AML-193 (cell line): ENCODE data around the gene SERTAD1.
"Not testable (repeated sequence)": the region's sequence is repeated elsewhere in the genome, so short reads cannot be mapped to it uniquely, and the experiment has no call there.

Experiments
- DNase-seq, 2 experiments: peaks; one replicate each; lab custom pipeline; 2025; lab: John Stamatoyannopoulos, UW

Gene SERTAD1

GRCh38 chr19:40452016-40452415 lies 26.2 kb upstream of the SERTAD1 start:
- no peak for DNase-seq

GRCh38 chr19:40450664-40451063 lies 24.9 kb upstream of the SERTAD1 start:
- no peak for DNase-seq

GRCh38 chr19:40449506-40449905 lies 23.7 kb upstream of the SERTAD1 start:
- DNase-seq: no peak

- no peak for DNase-seq
These were observed 20.5 kb upstream of the SERTAD1 start for GRCh38 chr19:40446263-40446784.

DNA sequence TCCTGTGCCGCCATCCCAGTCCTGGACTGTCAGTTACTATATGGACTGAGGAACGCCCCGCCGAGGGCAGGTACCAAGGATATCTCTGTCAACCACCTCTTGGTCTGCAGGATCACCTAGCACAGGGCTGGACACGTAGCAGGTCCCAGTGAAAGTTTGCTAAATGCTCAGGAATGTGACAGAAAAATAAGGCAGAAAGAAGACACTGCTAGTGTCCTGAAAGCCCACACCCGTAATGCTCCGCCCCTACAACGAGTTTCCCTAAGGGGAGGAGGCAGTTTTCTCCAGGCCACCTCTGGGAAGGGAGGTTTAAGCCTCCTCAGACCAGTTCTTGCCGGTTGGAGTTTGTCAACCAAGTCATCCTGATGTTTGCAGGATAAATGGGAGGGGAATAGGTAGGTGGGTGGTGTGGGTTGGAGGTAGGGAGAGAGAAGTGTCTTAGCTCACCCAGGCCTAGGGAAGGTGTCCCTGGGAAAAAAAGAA lies 20.0 kb upstream of the SERTAD1 start:
- no peak for DNase-seq

DNA sequence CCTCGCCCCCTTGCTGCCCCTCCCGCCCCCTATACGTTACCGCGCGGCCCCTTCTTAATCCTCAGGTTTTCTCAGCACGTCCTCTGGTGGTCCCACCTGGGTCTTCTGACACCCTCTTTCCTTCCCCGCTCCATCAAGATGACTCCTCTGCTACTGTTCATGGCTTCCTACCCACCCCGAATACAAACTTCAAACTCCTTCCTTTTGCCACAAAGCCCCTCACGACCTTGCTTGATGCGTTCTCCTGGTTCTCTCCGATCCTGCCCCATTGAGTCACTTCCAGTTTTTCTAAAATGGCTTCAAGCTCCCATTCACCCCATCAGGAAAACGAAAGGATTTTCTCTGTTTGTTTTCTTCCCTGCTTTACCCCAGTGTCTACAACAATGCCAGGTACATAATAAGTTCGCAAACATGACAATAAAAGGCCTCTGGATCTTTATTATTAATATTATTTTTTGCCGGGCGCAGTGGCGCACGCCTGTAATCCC lies 19.1 kb upstream of the SERTAD1 start:
- no peak for DNase-seq

DNA sequence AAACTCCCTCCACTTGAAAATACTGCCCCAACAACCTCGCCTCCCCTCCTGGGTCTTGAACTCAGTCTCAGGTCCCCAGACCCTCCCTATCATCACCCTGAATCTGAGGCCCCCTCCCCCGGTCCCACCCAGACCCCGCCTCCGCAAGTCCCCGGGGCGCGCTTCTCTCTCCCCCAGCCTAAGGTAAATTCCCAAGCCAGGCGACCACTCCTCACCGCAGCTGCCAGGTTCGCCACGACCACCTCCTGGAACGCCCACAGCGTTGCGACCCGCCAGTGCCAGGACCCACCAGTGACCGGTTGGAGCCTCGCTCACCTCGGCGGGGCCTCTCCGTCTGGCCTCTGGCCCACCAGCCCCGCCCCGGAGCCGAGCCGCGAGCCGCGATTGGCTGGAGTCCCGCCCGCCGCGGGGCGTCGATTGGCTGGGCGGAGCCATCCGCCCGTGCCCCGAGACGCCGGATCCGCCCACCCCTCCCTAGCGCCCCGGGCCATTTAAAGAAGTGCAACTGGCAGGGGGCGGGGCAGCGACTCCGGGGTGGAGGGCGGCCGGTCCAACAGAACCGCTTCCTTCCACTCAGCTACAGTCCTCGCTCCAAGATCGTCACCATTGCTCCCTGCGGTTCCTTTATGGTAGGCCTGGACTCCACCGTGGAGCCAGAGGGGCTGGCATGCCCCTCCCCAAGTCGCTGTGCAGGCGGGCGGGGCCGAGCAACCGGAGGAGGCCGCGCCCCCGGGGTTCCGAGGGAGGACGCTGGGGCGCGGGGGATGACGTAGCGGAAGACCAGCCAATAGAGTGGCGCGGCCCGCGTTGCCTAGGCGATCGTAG lies 18.4 kb upstream of the SERTAD1 start, which contains the start of gene SERTAD3:
Gene SERTAD3, minus strand, starts transcription at position 336 of the 825 bp plus-strand sequence. CDS start 2,255 bp downstream, outside the sequence.
- DNase-seq: peak; percentile 87 to 91

DNA sequence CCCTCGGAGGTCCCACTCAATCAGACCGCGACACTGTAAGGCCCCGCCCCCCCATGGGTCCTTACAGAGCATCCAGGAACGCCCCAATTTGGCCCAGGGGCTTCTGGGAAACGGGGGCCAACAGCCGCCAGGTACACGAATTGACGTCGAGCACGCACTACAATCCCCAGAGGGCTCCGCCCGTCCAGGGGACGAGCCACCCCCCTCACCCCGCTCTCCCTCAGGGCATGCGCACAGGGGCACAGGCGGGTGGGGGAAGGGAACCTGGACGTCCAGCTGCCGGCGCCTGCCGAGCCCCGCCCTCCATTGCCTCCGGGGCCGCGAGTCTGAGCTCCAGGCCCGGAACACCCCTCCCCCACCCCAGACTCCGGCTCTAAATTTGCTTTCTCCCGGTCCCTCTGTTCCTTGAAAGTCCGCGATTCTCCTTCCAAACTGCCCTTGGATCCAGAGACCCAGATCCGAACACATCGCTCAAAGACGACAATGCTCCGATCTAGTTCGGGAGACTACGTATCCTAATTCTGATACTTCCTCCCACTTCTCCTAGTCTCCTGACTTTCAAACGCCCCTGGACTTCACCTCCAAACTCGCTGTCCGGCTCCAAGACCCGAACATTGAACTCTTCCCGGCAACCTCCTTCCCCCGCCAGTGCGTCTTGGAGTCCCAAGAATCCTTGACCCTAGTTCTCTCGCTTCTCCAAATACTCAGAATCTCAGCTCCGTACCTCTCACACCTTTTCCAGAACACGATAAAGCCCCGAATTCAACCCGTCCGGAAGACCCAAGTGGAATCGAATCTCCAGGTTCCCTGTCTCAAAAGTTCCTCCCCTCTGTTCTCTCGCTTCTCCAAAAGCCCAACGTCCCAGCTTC lies 17.6 kb upstream of the SERTAD1 start:
- DNase-seq: peak; percentile 98

DNA sequence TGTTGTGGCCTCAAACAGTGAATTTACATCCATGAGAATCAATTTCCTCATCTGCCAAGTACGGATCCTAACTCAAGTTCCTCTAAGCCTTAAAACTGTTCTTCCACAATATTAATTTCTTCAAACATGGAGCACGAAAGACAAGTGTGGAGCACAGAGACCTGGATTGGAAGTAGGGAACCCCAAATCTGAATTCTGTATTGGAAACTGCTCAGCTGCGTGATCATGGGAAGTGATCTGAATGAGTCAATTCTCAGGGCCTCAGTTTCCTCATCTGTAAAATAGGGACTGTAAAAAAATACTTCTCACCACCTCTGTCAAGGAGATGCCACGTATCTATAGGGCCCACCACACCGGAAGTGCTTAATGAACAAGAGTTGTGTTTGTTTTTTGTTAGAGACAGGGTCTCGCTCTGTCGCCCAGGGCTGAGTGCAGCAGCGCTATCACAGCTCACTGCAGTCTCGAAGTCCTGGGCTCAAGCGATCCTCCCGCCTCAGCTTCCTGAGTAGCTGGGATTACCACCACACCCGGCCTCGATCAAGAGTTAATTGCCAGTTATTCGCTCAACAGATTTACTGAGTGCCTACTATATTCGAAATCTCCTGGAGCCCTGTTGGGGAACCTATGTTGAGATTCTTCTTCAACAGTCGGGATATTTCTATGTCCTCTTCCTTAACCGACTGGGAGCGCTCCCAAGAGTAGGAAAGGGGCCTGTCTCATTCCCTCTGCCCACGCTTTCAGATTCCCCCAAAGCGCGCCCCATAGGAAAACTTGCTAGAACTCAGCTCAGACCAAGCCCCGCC lies 16.7 kb upstream of the SERTAD1 start:
- no peak for DNase-seq

GRCh38 chr19:40441719-40442253 lies 16.0 kb upstream of the SERTAD1 start:
- DNase-seq: no peak

DNA sequence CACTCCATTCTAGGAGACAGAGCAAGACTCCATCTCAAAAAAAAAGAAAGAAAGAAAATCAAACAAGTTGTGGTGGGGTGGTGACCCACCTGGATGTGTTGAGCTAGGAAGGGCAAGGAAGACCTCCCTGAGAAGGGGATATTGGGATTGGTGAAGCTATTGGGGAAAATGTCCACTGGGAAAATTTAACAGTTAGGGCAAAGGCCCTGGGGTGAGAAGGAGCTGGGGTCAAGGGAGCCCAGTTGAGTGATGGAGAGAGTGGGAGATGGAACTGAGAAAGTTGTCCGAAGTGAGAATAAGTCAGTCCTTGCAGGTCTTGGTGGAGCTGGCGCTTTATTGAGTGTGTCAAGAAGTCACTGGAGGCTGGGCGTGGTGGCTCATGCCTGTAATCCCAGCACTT lies 12.5 kb upstream of the SERTAD1 start:
- DNase-seq: no peak

DNA sequence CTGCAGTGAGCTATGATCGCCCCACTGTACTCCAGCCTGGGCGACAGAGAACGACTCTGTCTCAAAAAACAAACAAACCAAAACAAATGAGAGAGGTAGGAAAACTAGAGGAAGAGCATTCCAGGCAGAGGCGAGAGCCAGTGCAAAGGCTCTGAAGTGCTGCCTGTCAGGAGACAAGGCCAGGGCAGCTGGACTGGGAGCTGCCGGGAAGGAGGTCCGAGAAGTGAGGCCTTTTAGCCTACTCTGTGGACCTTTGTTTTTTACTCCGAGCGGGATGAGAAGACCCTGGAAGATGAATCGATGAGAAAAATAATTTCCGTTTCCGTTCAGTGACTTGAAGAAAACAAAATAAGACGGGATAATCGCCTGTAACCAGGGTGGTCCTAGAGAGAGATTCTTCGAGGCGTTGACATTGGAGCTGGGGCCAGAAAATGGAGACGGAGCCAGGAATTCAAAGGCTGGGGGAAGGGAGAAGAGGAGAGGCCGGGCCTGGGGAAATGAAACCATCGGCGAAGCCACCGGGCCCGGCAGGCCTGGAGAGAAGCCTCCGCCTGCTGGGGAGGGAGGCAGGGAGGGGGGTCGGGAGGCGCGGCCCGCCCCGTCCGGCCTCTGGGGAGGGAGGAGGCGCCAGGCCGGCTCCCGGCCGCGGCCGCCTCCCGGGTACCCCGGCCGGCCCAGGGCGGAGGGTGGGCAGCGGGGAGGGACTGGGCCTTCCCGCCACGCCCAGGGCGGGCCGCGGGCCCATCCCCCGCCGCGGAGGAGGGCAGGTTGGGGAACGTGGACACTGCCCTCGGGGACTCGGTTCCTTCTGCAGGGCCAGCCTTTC lies 7.8 kb upstream of the SERTAD1 start:
- DNase-seq: peak; percentile 18 to 45

- DNase-seq: not testable (repeated sequence)
These were observed 7.0 kb upstream of the SERTAD1 start for GRCh38 chr19:40432760-40433159.

DNA sequence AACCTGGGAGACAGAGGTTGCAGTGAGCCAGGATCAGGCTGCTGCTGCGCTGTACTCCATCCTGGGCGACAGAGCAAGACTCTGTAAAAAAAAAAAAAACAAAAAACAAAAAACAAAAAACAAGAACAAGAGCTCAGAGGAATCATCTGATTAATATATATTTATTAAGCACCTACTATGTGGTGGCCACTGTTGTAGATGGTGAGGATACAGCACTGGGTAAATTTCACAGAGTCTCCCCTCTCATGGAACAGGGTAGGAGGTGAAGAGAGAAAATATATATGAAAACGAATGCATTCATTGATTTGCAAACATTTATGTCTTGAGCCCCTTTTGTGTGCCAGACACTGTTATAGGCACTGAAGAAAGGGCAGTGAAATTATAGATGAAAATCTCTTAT lies 5.9 kb upstream of the SERTAD1 start:
- DNase-seq: no peak

DNA sequence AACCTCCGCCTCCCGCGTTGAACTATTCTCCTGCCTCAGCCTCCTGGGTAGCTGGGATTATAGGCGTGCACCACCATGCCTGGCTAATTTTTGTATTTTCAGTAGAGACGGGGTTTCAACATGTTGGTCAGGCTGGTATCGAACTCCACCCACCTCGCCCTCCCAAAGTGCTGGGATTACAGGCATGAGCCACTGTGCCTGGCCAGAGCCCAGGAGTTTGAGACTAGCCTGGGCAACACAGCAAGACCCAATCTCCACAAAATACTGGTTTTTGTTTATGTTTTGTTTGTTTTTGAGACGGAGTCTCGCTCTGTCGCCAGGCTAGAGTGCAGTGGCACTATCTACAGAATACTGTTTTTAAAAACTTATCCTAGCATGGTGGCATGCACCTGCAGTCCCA lies 4.5 kb upstream of the SERTAD1 start:
- DNase-seq: not testable (repeated sequence)

DNA sequence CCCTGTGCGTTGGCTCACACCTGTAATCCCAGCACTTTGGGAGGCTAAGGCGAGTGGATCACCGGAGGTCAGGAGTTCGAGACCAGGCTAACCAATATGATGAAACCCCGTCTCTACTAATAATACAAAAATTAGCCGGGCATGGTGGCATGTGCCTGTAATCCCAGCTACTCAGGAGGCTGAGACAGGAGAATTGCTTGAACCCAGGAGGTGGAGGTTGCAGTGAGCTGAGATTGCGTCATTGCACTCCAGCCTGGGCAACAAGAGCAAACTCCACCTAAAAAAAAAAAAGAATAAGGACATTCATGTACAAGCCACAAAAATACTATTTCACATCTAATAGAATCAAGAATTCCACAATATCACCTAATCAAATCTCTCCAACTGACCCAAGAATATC lies 2.4 kb upstream of the SERTAD1 start:
- DNase-seq: not testable (repeated sequence)

DNA sequence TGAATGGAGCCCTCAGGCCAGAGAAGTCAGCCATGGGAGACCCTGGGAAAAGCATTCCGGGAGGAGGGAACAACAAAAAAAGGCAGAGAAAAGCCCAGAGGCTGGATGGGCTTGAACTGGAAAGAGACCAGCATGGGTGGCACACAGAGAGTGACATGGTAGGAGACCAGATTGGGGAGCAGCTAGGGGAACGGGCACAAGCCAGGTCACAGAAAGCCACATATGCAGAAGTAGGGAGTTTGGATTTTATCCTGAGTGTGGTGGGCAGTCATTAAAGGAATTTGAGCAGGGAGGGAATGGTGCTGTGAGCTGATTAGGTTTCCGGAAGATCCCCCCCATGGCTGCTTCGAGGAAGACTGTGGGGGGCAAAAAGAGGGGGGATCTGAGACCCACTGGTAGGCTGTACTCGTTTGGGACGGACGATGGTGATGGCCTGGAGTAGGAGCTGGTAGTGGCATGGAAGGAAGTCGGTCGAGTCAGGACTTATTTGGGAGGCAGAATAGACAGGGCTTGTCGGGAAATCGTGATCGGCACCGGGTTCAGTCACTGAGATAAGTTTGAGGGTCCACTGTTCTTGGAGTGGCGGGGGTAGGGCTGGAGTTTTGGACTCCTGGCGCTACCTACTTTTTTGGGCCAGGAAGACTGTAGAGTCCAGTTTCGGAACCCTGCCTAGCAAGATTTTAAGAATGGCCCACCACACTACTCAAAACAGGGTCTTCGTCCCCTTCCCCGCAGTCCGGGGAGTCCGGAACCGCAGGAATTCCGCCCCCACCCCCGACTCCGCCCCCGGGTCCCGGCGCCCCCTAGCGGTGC lies 949 bp downstream of the SERTAD1 start:
- peak in 1 of 2 experiments; percentile 10 for DNase-seq

DNA sequence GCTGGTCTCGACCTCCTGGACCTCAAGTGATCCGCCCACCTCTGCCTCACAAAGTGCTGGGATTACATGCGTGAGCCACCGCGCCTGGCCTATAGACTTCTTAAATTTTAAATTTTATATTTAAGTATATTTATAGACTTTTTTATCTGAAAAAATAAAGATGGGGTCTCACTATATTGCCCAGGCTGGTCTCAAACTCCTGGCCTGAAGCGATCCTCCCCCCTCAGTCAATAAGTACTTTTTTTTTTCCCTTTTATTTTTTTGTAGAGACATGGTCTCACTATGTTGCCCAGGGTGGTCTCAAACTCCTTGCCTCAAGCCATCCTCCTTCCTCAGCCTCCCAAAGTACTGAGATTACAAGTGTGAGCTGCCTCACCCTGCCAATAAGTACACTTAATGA lies 1.9 kb downstream of the SERTAD1 start:
- DNase-seq: no peak
